CD4-positive, CD25-positive, alpha-beta regulatory T cell (primary cell): ENCODE data around the gene ASB16. TPM values are rescaled to one million over a fixed set of nuclear protein-coding genes. Genes with fewer than 3 reads are reported as not detected.
"Not testable (repeated sequence)": the region's sequence is repeated elsewhere in the genome, so short reads cannot be mapped to it uniquely, and the experiment has no call there.

Source experiments
- ATAC-seq, 2 donors: fragments of 150-1000 bp; cut with Tn5 transposase; one replicate each; pipeline ENCODE4 v1.10.0; 2021; ENCODE audit warnings: low read depth in 2 of 2, moderate number of reproducible peaks in 2 of 2, moderate library complexity in 1 of 2
- DNase-seq, 3 donors: peaks; one replicate each; pipeline versions ENCODE4 v3.0.0 to v3.0.0-alpha.2; 2012 to 2022; ENCODE audit warnings: mixed read lengths in 1 of 3
- H3K27ac ChIP-seq: one replicate; pipeline ENCODE4 v1.7.0; 2013; ENCODE audit warnings: mild to moderate bottlenecking, low read length; ENCODE audit not compliant: insufficient read depth, poor library complexity, severe bottlenecking
- H3K27me3 ChIP-seq: one replicate; pipeline ENCODE4 v1.7.0; 2013; ENCODE audit warnings: low read length; ENCODE audit not compliant: control insufficient read depth, insufficient read depth
- H3K36me3 ChIP-seq: one replicate; pipeline ENCODE4 v1.7.0; 2013; ENCODE audit warnings: mild to moderate bottlenecking, low read length, moderate library complexity; ENCODE audit not compliant: control insufficient read depth, insufficient read depth
- H3K4me1 ChIP-seq: 2 replicates; pipeline ENCODE4 v1.7.0; 2013; ENCODE audit warnings: mild to moderate bottlenecking, low read length; ENCODE audit not compliant: insufficient read depth, control insufficient read depth, poor library complexity, severe bottlenecking
- H3K4me3 ChIP-seq: one replicate; pipeline ENCODE4 v1.7.0; 2013; ENCODE audit warnings: low read depth, mild to moderate bottlenecking, low read length, moderate library complexity
- H3K9me3 ChIP-seq, 2 experiments: 1 replicate in 1 of 2; 2 replicates in 1 of 2; pipeline ENCODE4 v1.7.0; 2013; ENCODE audit warnings: low read length in 2 of 2, mild to moderate bottlenecking in 1 of 2, moderate library complexity in 1 of 2; ENCODE audit not compliant: control insufficient read depth in 2 of 2
- H3K27ac Mint-ChIP-seq, 3 donors: one replicate each; pipeline ENCODE4 v1.8.0; 2020 to 2022; ENCODE audit warnings: mild to moderate bottlenecking in 3 of 3, mixed read lengths in 3 of 3, moderate library complexity in 2 of 3
- H3K27me3 Mint-ChIP-seq: one replicate; pipeline ENCODE4 v1.8.0; 2022; ENCODE audit warnings: mild to moderate bottlenecking, mixed read lengths
- H3K36me3 Mint-ChIP-seq: one replicate; pipeline ENCODE4 v1.8.0; 2020; ENCODE audit warnings: mixed read lengths
- H3K4me1 Mint-ChIP-seq, 4 donors: one replicate each; pipeline ENCODE4 v1.8.0; 2020 to 2022; ENCODE audit warnings: mixed read lengths in 4 of 4, mild to moderate bottlenecking in 1 of 4
- H3K4me3 Mint-ChIP-seq, 4 donors: one replicate each; pipeline ENCODE4 v1.8.0; 2020 to 2022; ENCODE audit warnings: mild to moderate bottlenecking in 4 of 4, mixed read lengths in 4 of 4, moderate library complexity in 3 of 4
- H3K9me3 Mint-ChIP-seq, 7 donors: one replicate each; pipeline ENCODE4 v1.8.0; 2020 to 2022; ENCODE audit warnings: mixed read lengths in 7 of 7, mild to moderate bottlenecking in 3 of 7, moderate library complexity in 2 of 7
- polyA plus RNA-seq, 4 donors: library from polyadenylated mRNA; unstranded; fragments of 300-500 nt; fragmentation: Illumina TruSeq; gene quantifications; one replicate each; pipeline ENCODE4 v1.2.3, GENCODE V29; 2021
- total RNA-seq: library from RNA; stranded (reverse); gene quantifications from one replicate; pipeline ENCODE4 v1.2.3, GENCODE V29; 2022

The ASB16 gene
- total and polyA plus RNA-seq, 5 donors from 2014 or later: 0.09 to 0.16 TPM; not detected in 3

DNA sequence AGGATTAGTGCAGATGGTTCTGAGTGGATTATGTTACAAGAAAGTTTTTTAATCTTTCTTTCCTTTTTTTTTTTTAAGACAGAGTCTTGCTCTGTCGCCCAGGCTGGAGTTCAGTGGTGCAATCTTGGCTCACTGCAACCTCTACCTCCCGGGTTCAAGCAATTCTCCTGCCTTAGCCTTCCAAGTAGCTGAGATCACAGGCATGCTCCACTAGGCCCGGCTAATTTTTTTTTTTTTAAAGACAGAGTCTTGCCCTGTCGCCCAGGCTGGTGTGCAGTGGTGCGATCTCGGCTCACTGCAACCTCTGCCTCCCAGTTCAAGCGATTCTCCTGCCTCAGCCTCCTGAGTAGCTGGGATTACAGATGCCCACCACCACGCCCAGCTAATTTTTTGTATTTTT, 26.6 kb upstream of the ASB16 start:
- not testable (repeated sequence) for H3K9me3 Mint-ChIP-seq, H3K27ac Mint-ChIP-seq, H3K36me3 ChIP-seq, H3K9me3 ChIP-seq, H3K4me3 ChIP-seq, H3K27me3 Mint-ChIP-seq, ATAC-seq, H3K36me3 Mint-ChIP-seq, H3K27me3 ChIP-seq, DNase-seq, H3K27ac ChIP-seq
- peak overlapping the region in 3 of 4 donors; percentile 38 to 52 (median 44) for H3K4me3 Mint-ChIP-seq
- H3K4me1 Mint-ChIP-seq: peaks cover 2 to 15% (median 9%) of the 10 kb centered on the region in 4 donors
- H3K4me1 ChIP-seq: peaks cover 12% of the 10 kb centered on the region

- H3K27ac Mint-ChIP-seq: no peak overlapping the region
- H3K4me3 Mint-ChIP-seq: peak overlapping the region in 3 of 4 donors; percentile 8 to 56 (median 18)
- no peak for ATAC-seq
- H3K9me3 Mint-ChIP-seq: no peaks in the 10 kb centered on the region
- peaks cover 12% of the 10 kb centered on the region for H3K4me1 ChIP-seq
- H3K4me3 ChIP-seq: no peak overlapping the region
- DNase-seq: no peak
- no peaks in the 10 kb centered on the region for H3K36me3 Mint-ChIP-seq
- H3K4me1 Mint-ChIP-seq: peaks cover 2 to 16% (median 10%) of the 10 kb centered on the region in 4 donors
- no peaks in the 10 kb centered on the region for H3K9me3 ChIP-seq
- no peaks in the 10 kb centered on the region for H3K27me3 ChIP-seq
- peaks cover 6% of the 10 kb centered on the region for H3K27me3 Mint-ChIP-seq
- H3K36me3 ChIP-seq: no peaks in the 10 kb centered on the region
- H3K27ac ChIP-seq: no peak overlapping the region
Measured at GRCh38 chr17:44144966-44145739, 25.4 kb upstream of the ASB16 start.

GRCh38 chr17:44146375-44147346, 23.8 kb upstream of the ASB16 start:
- no peak for DNase-seq
- Mint-ChIP-seq H3K27me3 (peaks cover 2% of the 10 kb centered on the region), H3K4me1 (peaks cover 2 to 11% (median 6%) of the 10 kb centered on the region in 4 donors), H3K9me3 (no peaks in the 10 kb centered on the region), H3K4me3 (no peak overlapping the region), H3K36me3 (no peaks in the 10 kb centered on the region), H3K27ac (peak overlapping the region in 1 of 3 donors; percentile 37)
- no peaks in the 10 kb centered on the region for H3K36me3 ChIP-seq
- no peak overlapping the region for H3K27ac ChIP-seq
- no peaks in the 10 kb centered on the region for H3K9me3 ChIP-seq
- peaks cover 8% of the 10 kb centered on the region for H3K4me1 ChIP-seq
- H3K27me3 ChIP-seq: no peaks in the 10 kb centered on the region
- H3K4me3 ChIP-seq: no peak overlapping the region
- ATAC-seq: no peak

- Histone ChIP-seq H3K9me3 (no peaks in the 10 kb centered on the region), H3K4me1 (no peaks in the 10 kb centered on the region), H3K4me3 (no peak overlapping the region), H3K27ac (no peak overlapping the region), H3K27me3 (no peaks in the 10 kb centered on the region), H3K36me3 (no peaks in the 10 kb centered on the region)
- Mint-ChIP-seq H3K27me3 (no peaks in the 10 kb centered on the region), H3K4me3 (no peak overlapping the region), H3K27ac (no peak overlapping the region), H3K36me3 (no peaks in the 10 kb centered on the region), H3K4me1 (peaks cover 0 to 4% (median 0%) of the 10 kb centered on the region in 4 donors), H3K9me3 (no peaks in the 10 kb centered on the region)
- ATAC-seq: no peak
- no peak for DNase-seq
Measured at GRCh38 chr17:44147812-44148211, 22.7 kb upstream of the ASB16 start.

DNA sequence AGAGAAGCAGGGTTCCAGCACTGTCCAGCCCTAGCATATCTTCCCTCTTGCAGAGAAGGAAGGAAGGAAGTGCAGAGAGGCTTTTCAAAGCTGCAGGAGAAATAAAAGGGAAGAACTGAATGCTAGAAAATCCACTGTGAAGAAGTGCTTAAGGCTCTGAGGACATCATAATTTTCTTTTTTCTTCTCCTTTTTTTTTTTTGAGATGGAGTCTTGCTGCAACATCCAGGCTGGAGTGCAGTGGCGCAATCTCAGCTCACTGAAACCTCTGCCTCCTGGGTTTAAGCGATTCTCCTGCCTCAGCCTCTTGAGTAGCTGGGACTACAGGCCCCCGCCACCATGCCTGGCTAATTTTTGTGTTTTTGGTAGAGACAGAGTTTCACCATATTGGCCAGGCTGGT, 21.4 kb upstream of the ASB16 start:
- not testable (repeated sequence) for H3K27ac ChIP-seq, H3K4me1 ChIP-seq, H3K9me3 Mint-ChIP-seq, H3K27me3 Mint-ChIP-seq, DNase-seq, H3K9me3 ChIP-seq, H3K36me3 ChIP-seq, H3K4me3 ChIP-seq, H3K4me1 Mint-ChIP-seq, H3K27me3 ChIP-seq, ATAC-seq, H3K36me3 Mint-ChIP-seq, H3K4me3 Mint-ChIP-seq
- H3K27ac Mint-ChIP-seq: peak overlapping the region in 1 of 3 donors; percentile 89

DNA sequence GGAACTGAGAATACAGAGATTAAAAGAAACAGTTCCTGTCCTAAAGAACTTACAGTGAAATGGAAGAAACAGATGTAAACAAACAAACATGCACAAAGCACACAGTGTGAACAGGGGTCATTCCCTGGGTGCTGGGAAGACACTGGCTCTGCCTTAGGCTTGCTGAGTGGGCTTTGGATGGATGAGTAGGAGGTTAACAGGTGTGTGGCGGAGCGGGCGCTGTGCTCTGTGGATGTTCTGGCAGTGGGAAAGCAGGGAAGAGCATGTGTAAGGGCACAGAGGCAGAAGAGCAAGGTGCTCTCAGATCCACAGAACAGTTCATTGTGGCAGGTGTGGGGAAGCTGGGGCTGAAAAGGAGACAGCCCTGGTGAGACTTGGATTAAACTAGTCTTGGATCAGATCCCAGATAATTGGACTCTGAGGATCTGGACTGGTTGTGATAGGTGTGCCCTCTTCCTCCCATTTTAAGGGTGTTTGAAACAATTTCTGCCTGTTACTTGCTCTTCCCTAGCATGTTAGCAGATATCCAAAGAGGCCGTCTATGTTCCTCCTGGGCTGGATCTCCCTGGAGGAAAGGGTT, 20.7 kb upstream of the ASB16 start:
- no peak overlapping the region for H3K4me3 ChIP-seq
- no peaks in the 10 kb centered on the region for H3K27me3 ChIP-seq
- H3K9me3 ChIP-seq: no peaks in the 10 kb centered on the region
- Mint-ChIP-seq H3K27ac (peak overlapping the region in 2 of 3 donors; percentile 29 to 89), H3K36me3 (no peaks in the 10 kb centered on the region), H3K27me3 (no peaks in the 10 kb centered on the region), H3K9me3 (no peaks in the 10 kb centered on the region), H3K4me3 (no peak overlapping the region), H3K4me1 (peaks cover 0 to 4% (median 0%) of the 10 kb centered on the region in 4 donors)
- H3K27ac ChIP-seq: no peak overlapping the region
- DNase-seq: no peak
- no peak for ATAC-seq
- H3K4me1 ChIP-seq: no peaks in the 10 kb centered on the region
- no peaks in the 10 kb centered on the region for H3K36me3 ChIP-seq

DNA sequence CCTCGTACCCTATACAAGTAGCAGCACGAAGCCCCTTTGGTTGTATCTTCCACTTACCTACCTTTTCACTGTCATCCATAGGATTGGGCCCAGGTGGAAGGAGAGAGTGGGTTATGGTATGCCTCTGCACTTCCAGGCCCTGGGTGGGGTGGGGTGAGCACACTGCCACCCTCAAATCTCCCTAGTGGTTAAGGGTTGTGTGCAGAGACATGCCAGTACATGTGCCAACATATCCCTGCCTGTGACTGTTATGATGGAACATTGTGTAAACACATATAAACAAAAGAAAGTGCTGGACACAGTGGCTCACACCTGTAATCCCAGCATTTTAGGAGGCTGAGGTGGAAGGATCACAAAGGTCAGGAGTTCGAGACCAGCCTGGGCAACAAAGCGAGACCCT, 17.6 kb upstream of the ASB16 start:
- H3K27me3 Mint-ChIP-seq: no peaks in the 10 kb centered on the region
- H3K27ac Mint-ChIP-seq: peak overlapping the region in 1 of 3 donors; percentile 35
- H3K4me3 Mint-ChIP-seq: no peak overlapping the region
- Histone ChIP-seq H3K4me1 (no peaks in the 10 kb centered on the region), H3K36me3 (no peaks in the 10 kb centered on the region), H3K4me3 (no peak overlapping the region), H3K27me3 (no peaks in the 10 kb centered on the region), H3K9me3 (no peaks in the 10 kb centered on the region), H3K27ac (no peak overlapping the region)
- ATAC-seq (no peak), DNase-seq (no peak)
- no peaks in the 10 kb centered on the region for H3K36me3 Mint-ChIP-seq
- H3K9me3 Mint-ChIP-seq: no peaks in the 10 kb centered on the region
- peaks cover 0 to 4% (median 0%) of the 10 kb centered on the region in 4 donors for H3K4me1 Mint-ChIP-seq
